Suppressor macrophage treated with lipopolysaccharide for 4 hours (primary cell): ENCODE results near the gene NEDD4L.
"Not testable (repeated sequence)": the region's sequence is repeated elsewhere in the genome, so short reads cannot be mapped to it uniquely, and the experiment has no call there.

Experiments used
- DNase-seq: peaks from one replicate; pipeline ENCODE4 v3.0.0-alpha.2; 2020

NEDD4L gene

GRCh38 chr18:58027341-58027740 lies 16.7 kb upstream of the NEDD4L start:
- DNase-seq: no peak

GRCh38 chr18:58028109-58028784 lies 15.8 kb upstream of the NEDD4L start:
- DNase-seq: no peak

DNA sequence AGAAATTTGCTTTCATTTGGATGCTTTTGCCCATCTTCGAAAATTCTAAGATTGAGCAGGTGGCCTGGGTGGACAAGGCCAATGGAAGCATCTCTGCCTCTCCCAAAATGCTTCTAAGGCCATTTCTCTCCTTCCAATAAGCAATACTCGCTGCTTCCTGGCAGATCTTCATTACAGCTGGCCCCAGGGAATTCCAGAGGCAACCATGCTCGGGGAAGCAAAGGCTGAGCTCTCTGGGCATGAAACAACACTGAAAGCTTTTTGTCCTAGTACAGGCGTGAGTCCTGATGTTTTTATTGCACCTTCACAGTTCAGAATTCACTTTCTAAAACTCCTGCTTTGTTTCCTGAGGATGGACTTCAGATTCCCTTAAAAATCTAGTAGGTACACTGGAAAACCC lies 11.8 kb upstream of the NEDD4L start:
- DNase-seq: no peak

GRCh38 chr18:58033216-58033615 lies 10.8 kb upstream of the NEDD4L start:
- no peak for DNase-seq

DNA sequence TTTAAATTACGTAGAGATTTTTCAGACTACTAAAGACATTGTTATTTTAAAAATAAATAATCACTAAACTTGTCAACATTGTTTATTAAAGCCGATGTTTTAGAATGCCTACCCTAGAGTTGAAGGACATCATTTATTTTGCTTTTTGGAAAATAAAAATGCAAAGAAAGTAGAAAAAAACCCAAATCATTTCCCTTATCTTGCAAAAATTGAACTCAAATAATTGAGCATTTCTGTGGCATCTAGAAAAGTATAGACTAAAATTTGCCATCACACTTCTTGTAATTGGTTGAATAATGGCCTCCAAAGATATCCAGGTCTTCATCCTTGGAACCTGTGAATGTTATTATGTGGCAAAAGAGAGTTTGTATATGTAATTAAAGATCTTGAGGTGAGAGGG lies 9.7 kb upstream of the NEDD4L start:
- no peak for DNase-seq

- no peak for DNase-seq
Measured at GRCh38 chr18:58037163-58037562, 6.9 kb upstream of the NEDD4L start.

GRCh38 chr18:58038063-58038462 lies 6.0 kb upstream of the NEDD4L start:
- peak; percentile 21 for DNase-seq

- peak; percentile 76 for DNase-seq
Measured at GRCh38 chr18:58041633-58042032, 2.4 kb upstream of the NEDD4L start.

GRCh38 chr18:58042826-58043490 lies 1.1 kb upstream of the NEDD4L start:
- no peak for DNase-seq

DNA sequence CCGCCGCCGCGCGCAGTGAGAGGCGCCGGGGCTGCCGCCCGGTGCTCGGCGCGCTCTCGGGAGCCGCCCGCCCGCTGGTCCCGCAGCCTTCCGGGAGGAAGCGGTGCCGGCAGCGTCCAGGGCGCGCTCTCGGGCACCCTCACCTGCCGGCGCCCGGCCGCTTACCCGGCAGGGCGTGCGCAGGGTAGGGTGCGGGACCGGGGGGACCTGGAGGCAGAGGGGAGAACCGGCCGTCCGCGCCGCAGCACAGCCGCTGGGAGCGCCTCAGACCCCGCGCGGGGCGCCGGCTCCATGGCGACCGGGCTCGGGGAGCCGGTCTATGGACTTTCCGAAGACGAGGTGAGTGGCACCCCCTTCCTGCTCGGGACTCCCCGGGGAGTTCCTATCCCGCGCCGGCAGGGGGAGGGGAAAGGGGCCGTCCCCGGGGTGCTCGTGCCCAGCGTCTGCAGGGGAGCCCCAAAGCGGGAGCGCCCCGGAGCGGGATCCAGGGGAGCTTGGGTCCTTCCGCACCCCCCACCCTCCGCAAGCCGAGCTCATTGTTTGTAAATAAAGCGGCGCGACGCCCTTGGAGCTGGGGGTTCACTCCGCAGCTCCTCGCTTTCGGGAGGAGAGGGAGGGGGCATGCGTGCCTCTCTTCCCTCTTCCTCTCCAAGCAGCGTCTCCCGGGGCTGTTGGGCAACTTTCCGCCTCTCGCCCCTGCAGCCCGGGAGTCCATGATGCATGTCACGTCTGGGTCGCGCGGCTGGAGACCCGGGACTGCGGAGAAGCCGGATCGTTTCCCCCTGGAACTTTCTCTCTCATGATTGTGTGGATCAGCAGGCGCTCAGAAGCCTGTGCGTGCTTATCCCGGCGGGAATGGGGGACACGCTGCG lies 580 bp downstream of the NEDD4L start:
- peak; percentile 76 for DNase-seq

DNA sequence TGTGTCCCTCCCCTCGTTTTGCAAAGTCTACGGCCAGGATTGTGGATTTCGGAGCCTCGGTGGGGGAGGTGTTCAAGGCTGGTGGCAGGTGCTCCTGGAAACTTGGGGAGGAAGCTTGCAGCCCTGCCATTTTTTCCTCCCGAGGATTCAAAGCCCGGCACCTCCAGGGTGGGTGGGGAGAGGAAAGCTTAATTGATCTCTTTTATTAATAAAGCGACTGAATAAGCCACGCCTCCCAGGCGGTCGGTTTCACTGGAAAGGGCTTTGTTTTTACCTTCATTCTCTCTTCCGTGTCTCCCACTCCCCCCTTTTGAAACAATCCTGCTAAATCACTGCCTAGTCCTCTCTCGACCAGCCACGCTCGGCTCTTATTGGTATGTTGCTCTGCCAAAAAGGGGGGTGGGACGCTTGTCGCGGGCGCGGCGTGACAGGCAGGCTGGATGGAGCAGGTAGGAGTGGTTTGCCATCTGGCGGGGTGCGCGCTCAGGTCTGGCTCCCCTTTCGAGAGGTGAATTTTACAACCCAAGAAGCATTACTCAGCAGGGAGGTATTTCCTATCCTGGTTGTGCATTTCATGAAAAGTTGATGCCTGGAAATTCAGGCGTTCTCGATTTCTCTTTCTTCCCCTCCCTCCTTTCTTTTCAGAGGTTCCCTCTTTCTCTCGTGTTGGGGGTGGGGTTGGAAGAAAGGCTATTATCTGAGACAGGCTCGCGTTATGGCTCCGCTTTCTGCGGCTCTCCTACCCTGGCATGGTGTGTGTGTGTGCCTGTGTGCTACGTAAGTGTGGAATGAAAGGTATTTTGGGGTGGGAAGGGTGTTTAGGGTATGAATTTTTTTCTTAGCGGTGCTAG lies 1.4 kb downstream of the NEDD4L start:
- peak; percentile 17 for DNase-seq

GRCh38 chr18:58046093-58046793 lies 2.2 kb downstream of the NEDD4L start:
- no peak for DNase-seq

- DNase-seq: no peak
Measured at GRCh38 chr18:58046794-58047555, 2.9 kb downstream of the NEDD4L start.

- DNase-seq: no peak
Measured at GRCh38 chr18:58047556-58047882, 3.5 kb downstream of the NEDD4L start.

DNA sequence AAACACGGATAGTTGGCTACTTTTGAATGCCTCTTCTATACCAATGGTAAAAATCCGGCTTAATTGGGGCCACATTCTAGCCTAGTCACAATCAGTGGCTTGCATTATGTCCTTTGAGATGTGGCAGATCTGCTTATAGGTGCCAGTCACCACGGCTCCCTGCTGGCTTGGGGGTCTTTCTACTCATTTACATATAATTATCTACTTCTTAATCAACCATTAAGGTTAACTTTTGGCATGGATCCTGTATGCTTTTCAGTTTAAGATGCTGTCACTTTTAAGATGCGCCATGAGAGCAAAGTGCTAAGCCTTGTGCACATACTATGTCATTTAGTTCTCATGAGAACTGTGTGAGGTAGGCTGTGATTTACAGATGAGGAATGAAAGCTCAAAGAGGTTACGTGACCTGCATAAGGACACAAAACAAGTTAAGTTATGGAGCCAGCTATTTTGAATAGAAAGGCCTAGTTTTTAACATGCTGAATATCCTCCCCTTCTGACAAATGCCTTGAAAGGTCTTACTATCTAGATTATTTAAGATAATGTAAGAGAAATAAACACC lies 4.1 kb downstream of the NEDD4L start:
- DNase-seq: no peak

- DNase-seq: peak; percentile 53
Measured at GRCh38 chr18:58049000-58049688, 5.1 kb downstream of the NEDD4L start.

DNA sequence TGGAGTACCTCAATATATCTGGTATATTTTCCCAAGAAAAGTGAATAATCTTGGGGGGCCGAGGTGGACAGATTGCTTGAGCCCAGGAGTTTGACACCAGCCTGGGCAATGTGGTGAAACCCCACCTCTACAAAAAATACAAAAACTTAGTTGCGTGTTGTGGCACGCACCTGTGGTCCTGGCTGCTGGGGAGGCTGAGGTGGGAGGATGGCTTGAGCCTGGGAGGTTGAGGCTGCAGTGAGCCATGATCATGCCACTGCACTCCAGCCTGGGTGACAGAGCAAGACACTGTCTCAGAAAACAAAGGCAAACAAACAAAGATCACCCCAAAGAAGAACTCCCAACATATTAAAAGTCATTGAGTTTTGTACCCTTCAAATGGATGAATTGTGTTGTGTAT lies 6.9 kb downstream of the NEDD4L start:
- DNase-seq: not testable (repeated sequence)

- DNase-seq: peak; percentile 13
Measured at GRCh38 chr18:58051765-58052460, 7.9 kb downstream of the NEDD4L start.

DNA sequence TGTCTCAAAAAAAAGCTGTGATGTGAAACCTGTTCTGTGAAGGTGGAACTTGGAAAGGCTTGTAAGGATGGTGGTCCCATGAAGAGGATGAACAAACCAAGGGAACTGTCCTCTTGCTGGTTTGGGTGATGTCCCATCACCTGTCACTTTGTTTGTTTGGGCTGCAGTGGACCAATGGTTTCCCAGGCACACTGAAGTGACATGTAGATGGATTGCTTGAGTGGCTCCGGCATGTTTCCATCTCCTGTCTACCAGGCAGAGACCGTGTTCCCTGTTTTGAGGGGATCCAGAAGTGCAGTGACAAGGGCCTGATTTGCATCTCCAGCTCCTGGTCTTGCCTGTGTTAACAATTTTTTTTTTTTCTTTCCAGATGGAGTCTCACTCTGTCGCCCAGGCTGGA lies 8.9 kb downstream of the NEDD4L start:
- DNase-seq: no peak
